ENCODE data around the gene ETFA. TPM values are rescaled to one million over a fixed set of nuclear protein-coding genes. Genes with fewer than 3 reads are reported as not detected.

Gene ETFA
- total RNA-seq, 1 donor from 2014 or later = 109 TPM

DNA sequence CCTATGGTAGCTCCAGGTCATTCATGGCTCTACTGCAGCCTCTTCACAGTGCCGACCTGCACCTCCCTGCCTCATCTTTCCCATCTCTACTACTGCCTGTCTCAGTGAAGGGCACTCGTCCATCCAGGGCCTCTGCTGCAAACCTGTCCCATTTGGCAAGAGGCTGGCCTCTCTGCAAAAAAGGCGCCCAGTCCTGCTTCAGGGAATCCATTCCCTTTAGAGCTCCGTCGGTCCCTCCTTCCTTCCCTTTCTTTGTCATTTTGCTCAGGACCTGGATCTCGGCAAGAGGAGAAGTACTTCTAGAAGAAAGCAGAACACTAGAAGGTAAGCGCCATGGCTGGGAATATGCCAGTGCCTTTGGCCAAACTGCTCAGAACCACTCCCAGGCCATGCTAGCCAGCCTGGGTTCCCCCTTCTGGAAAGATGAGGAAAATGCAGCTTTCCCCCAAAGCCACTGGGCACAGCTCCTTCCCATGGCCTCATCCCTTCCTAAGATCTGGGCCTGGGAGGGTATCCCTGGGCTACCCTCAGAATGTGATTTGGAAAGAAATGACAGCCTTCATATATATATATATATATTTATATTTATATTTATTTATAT is 18.9 kb upstream of the ETFA start:
- TF ChIP-seq, protein P1, sequence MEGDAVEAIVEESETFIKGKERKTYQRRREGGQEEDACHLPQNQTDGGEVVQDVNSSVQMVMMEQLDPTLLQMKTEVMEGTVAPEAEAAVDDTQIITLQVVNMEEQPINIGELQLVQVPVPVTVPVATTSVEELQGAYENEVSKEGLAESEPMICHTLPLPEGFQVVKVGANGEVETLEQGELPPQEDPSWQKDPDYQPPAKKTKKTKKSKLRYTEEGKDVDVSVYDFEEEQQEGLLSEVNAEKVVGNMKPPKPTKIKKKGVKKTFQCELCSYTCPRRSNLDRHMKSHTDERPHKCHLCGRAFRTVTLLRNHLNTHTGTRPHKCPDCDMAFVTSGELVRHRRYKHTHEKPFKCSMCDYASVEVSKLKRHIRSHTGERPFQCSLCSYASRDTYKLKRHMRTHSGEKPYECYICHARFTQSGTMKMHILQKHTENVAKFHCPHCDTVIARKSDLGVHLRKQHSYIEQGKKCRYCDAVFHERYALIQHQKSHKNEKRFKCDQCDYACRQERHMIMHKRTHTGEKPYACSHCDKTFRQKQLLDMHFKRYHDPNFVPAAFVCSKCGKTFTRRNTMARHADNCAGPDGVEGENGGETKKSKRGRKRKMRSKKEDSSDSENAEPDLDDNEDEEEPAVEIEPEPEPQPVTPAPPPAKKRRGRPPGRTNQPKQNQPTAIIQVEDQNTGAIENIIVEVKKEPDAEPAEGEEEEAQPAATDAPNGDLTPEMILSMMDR (conservative IDR thresholded peaks at IDR 0.05) = peak; percentile 59
- no peak overlapping the region for H3K27ac Mint-ChIP-seq (ENCODE audit: unreplicated experiment)
- H3K4me3 Mint-ChIP-seq = no peak overlapping the region
- H3K36me3 Mint-ChIP-seq (ENCODE audit: low read depth) = no peaks in the 10 kb centered on the region
- H3K9me3 Mint-ChIP-seq = no peaks in the 10 kb centered on the region
- peak; percentile 30 for DNase-seq (ENCODE audit: low read depth, low spot score)
- peaks cover 2% of the 10 kb centered on the region for H3K4me1 Mint-ChIP-seq
- peaks cover 83% of the 10 kb centered on the region for H3K27me3 Mint-ChIP-seq (ENCODE audit: low read depth)

DNA sequence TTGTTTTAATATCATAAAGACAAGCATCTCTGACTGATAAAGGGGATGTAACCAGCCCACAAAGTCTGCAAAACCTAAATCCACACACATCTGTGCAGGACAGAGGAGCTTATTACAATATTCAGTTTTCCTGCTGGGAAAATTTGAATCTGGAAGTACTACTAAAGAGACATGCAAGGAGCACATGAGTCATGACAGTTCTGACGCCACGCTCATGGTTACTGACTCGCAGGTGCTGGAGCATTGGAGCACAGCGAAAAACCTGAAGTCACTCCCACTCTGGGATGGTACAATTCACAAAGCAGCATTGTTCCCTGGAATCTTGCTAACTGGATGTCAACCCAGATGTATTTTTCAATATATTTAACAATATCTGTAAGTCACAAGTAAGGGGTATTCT is 17.7 kb upstream of the ETFA start:
- TF ChIP-seq, protein P1 (conservative IDR thresholded peaks at IDR 0.05) = no peak
- Mint-ChIP-seq H3K27me3 (ENCODE audit: low read depth) (peaks cover 83% of the 10 kb centered on the region), H3K27ac (ENCODE audit: unreplicated experiment) (no peak overlapping the region), H3K9me3 (no peaks in the 10 kb centered on the region), H3K4me1 (no peaks in the 10 kb centered on the region), H3K4me3 (no peak overlapping the region), H3K36me3 (ENCODE audit: low read depth) (no peaks in the 10 kb centered on the region)
- no peak for DNase-seq (ENCODE audit: low read depth, low spot score)

DNA sequence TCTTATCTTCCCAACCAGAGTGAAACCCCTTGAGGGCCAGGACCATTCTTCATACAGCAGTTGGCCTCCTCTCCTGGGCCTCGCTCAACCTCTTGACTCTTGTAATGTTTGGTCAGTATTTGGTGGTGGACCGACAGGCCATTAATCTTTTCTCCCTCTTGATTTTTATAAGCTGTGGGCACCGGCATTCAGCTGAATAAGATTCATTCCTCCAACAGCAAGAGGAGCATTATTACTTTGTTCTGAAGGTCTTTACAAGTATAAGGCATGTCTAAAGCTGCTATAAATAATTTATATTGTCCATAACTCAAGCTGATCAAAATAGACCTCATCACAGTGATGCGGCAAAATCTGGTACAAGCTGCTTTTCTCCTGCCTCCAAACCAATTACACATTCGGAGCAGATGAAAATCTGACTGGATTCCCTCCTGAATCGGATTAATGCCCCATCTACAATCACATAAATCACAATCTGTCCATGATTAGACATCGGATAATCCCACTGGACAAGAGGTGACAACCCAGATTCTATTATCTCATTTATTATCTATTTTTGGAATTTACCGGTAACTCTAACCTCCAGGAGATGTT is 16.9 kb upstream of the ETFA start:
- Mint-ChIP-seq H3K4me1 (no peaks in the 10 kb centered on the region), H3K36me3 (ENCODE audit: low read depth) (no peaks in the 10 kb centered on the region), H3K4me3 (no peak overlapping the region), H3K27me3 (ENCODE audit: low read depth) (peaks cover 83% of the 10 kb centered on the region), H3K27ac (ENCODE audit: unreplicated experiment) (no peak overlapping the region), H3K9me3 (no peaks in the 10 kb centered on the region)
- TF ChIP-seq, protein P1 (conservative IDR thresholded peaks at IDR 0.05) = no peak
- DNase-seq (ENCODE audit: low read depth, low spot score) = no peak

- TF ChIP-seq, protein P1 (conservative IDR thresholded peaks at IDR 0.05) = no peak
- no peak for DNase-seq (ENCODE audit: low read depth, low spot score)
- Mint-ChIP-seq H3K9me3 (no peaks in the 10 kb centered on the region), H3K27me3 (ENCODE audit: low read depth) (peaks cover 83% of the 10 kb centered on the region), H3K36me3 (ENCODE audit: low read depth) (no peaks in the 10 kb centered on the region), H3K27ac (ENCODE audit: unreplicated experiment) (no peak overlapping the region), H3K4me1 (no peaks in the 10 kb centered on the region), H3K4me3 (no peak overlapping the region)
These were observed 16.2 kb upstream of the ETFA start for GRCh38 chr15:76327191-76328105.

DNA sequence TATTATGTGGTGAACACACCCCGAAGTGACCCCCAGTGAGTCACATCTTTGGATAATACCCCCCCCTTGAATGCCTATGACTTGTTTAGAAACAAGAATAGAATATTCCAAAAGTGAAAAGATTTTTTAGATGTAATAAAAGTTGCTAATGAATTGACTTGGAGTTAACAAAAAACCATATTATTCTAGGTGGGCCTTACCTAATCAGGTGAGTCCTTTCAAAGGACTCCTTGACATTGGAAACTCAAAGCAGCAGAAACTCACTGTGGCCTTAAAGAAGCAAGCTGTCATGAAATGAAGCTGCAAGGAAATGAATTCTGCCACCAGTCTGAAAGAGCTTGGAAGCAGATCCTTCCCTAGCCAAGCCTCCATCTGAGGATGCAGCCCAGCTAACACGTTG is 14.4 kb upstream of the ETFA start:
- no peak overlapping the region for H3K4me3 Mint-ChIP-seq
- DNase-seq (ENCODE audit: low read depth, low spot score) = no peak
- H3K36me3 Mint-ChIP-seq (ENCODE audit: low read depth) = no peaks in the 10 kb centered on the region
- H3K9me3 Mint-ChIP-seq = no peaks in the 10 kb centered on the region
- H3K27ac Mint-ChIP-seq (ENCODE audit: unreplicated experiment) = no peak overlapping the region
- H3K4me1 Mint-ChIP-seq = no peaks in the 10 kb centered on the region
- H3K27me3 Mint-ChIP-seq (ENCODE audit: low read depth) = peaks cover 91% of the 10 kb centered on the region
- TF ChIP-seq, protein P1 (conservative IDR thresholded peaks at IDR 0.05) = no peak

Measured in neural crest cell (in vitro differentiated cells).